Nephron (organoid): ENCODE data around the gene MRM2.

Experiments used
- H3K27ac Mint-ChIP-seq, 3 experiments: 2 replicates each; pipeline ENCODE4 v1.8.0; 2020; ENCODE audit warnings: mixed read lengths in 3 of 3, mild to moderate bottlenecking in 2 of 3, moderate library complexity in 1 of 3
- H3K27me3 Mint-ChIP-seq: 2 replicates; pipeline ENCODE4 v1.8.0; 2021; ENCODE audit warnings: low read depth, mild to moderate bottlenecking, moderate library complexity, mixed read lengths
- H3K36me3 Mint-ChIP-seq: 2 replicates; pipeline ENCODE4 v1.8.0; 2020; ENCODE audit warnings: low read depth, mixed read lengths
- H3K4me1 Mint-ChIP-seq: 2 replicates; pipeline ENCODE4 v1.8.0; 2020; ENCODE audit warnings: mixed read lengths
- H3K4me3 Mint-ChIP-seq, 3 experiments: 2 replicates each; pipeline ENCODE4 v1.8.0; 2020; ENCODE audit warnings: mild to moderate bottlenecking in 3 of 3, mixed read lengths in 3 of 3, moderate library complexity in 2 of 3
- H3K9me3 Mint-ChIP-seq: 2 replicates; pipeline ENCODE4 v1.8.0; 2020; ENCODE audit warnings: mixed read lengths
- TF ChIP-seq, protein P1 (sequence below), 3 experiments: fragments of 200-600 bp; sonication (generic); IDR thresholded peaks; one replicate each; pipeline ENCODE4 v1.5.0; 2021; ENCODE audit warnings: antibody characterized with exemption in 3 of 3; ENCODE audit not compliant: unreplicated experiment in 3 of 3

Gene MRM2

DNA sequence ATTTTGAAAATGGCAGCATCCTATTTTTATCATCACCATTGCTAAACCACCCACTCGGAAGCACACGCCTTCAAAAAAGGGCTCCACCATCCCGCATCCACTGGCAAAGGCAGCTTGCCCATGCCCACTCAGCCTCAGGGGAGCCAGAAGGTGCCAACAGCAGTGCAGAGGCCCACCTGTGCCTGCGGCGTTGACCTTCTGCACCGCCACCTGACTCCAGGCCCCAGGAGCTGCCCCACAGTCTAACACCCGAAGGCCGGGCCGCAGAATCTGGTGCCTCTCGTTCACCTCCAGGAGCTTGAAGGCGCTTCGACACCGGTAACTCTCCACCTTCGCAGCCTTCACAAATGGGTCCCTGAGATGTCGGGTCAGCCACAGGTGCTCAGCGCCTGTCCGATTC lies 2.8 kb downstream of the MRM2 start:
- TF ChIP-seq, protein P1, sequence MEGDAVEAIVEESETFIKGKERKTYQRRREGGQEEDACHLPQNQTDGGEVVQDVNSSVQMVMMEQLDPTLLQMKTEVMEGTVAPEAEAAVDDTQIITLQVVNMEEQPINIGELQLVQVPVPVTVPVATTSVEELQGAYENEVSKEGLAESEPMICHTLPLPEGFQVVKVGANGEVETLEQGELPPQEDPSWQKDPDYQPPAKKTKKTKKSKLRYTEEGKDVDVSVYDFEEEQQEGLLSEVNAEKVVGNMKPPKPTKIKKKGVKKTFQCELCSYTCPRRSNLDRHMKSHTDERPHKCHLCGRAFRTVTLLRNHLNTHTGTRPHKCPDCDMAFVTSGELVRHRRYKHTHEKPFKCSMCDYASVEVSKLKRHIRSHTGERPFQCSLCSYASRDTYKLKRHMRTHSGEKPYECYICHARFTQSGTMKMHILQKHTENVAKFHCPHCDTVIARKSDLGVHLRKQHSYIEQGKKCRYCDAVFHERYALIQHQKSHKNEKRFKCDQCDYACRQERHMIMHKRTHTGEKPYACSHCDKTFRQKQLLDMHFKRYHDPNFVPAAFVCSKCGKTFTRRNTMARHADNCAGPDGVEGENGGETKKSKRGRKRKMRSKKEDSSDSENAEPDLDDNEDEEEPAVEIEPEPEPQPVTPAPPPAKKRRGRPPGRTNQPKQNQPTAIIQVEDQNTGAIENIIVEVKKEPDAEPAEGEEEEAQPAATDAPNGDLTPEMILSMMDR (IDR thresholded peaks at IDR 0.05; ENCODE audit: unreplicated experiment in 3 of 3): no peak
- Mint-ChIP-seq H3K4me1 (peaks cover 5% of the 10 kb centered on the region), H3K27ac (no peak overlapping the region), H3K36me3 (peaks cover 37% of the 10 kb centered on the region), H3K4me3 (peak overlapping the region; percentile 64 to 77 (median 74)), H3K9me3 (no peaks in the 10 kb centered on the region), H3K27me3 (no peaks in the 10 kb centered on the region)

- H3K27me3 Mint-ChIP-seq: no peaks in the 10 kb centered on the region
- H3K9me3 Mint-ChIP-seq: no peaks in the 10 kb centered on the region
- H3K27ac Mint-ChIP-seq: no peak overlapping the region
- TF ChIP-seq, protein P1 (IDR thresholded peaks at IDR 0.05; ENCODE audit: unreplicated experiment in 3 of 3): no peak
- peak overlapping the region; percentile 15 to 31 (median 19) for H3K4me3 Mint-ChIP-seq
- peaks cover 37% of the 10 kb centered on the region for H3K36me3 Mint-ChIP-seq
- H3K4me1 Mint-ChIP-seq: no peaks in the 10 kb centered on the region
These were observed 4.8 kb downstream of the MRM2 start for GRCh38 chr7:2237109-2237602.

GRCh38 chr7:2233926-2234325 lies 8.1 kb downstream of the MRM2 start:
- Mint-ChIP-seq H3K9me3 (no peaks in the 10 kb centered on the region), H3K4me3 (peak overlapping the region; percentile 79 to 96 (median 85)), H3K36me3 (peaks cover 34% of the 10 kb centered on the region), H3K27me3 (no peaks in the 10 kb centered on the region), H3K27ac (peak overlapping the region in 1 of 3 experiments; percentile 52), H3K4me1 (peaks cover 10% of the 10 kb centered on the region)
- TF ChIP-seq, protein P1 (IDR thresholded peaks at IDR 0.05; ENCODE audit: unreplicated experiment in 3 of 3): no peak

- Mint-ChIP-seq H3K27ac (peak within 1 kb of the TSS; percentile 52 to 90 (median 82)), H3K4me3 (peak within 1 kb of the TSS; percentile 96 to 97 (median 96)), H3K9me3 (no peaks in the 10 kb centered on the region), H3K4me1 (peaks cover 10% of the 10 kb centered on the region), H3K27me3 (no peaks in the 10 kb centered on the region), H3K36me3 (peaks cover 29% of the 10 kb centered on the region)
- TF ChIP-seq, protein P1 (IDR thresholded peaks at IDR 0.05; ENCODE audit: unreplicated experiment in 3 of 3): no peak
These were observed 9.1 kb downstream of the MRM2 start, which contains the start of gene MAD1L1 for GRCh38 chr7:2232766-2233520. Gene MAD1L1 (minus strand): TSS chr7:2232945. CDS start chr7:2230133, 2,812 bp downstream.

DNA sequence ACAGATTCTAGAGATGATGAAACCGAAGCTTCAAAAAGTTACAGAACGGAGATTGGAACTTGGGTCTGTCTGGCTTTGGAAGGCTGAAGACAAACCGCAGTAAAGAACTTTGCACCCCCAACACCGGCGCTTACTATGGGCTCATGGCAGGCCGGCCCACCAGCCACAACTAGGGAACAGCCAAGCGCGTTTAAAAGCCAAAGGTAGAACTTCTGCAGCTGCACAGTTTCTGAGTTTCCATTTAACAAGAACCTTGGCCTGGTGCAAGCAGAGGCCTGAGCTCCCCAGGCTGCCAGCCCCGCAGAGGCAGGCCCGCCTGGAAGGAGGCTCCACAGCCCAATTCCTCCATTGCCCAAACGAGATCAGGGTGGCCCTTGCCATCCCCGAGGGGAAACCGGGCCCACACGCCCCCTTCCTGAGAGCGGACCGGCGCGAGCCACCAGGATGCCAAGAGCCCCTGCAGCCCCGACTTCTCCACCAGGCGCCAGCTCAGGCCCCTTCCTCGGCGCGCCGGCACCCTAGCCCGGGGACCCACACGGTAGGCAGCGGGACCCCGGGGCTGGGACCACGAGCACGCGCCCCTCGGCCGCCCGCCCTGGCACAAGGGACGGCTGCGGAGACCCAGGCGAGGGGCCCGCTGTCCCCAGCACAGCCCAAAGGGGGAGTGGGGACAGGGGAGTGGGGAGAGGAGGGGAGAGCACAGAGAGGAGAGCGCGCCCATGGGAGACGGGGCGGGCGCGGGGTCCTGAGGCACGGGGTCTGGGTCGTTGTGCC lies 9.8 kb downstream of the MRM2 start:
- Mint-ChIP-seq H3K27ac (peak overlapping the region in 2 of 3 experiments; percentile 65 to 72), H3K9me3 (no peaks in the 10 kb centered on the region), H3K27me3 (no peaks in the 10 kb centered on the region), H3K36me3 (peaks cover 31% of the 10 kb centered on the region), H3K4me3 (peak overlapping the region; percentile 86 to 90 (median 88)), H3K4me1 (peaks cover 10% of the 10 kb centered on the region)
- TF ChIP-seq, protein P1 (IDR thresholded peaks at IDR 0.05; ENCODE audit: unreplicated experiment in 3 of 3): no peak
